H1 (cell line): ENCODE data around the gene VCP. TPM values are rescaled to one million over a fixed set of nuclear protein-coding genes. Genes with fewer than 3 reads are reported as not detected.

Experiments
- CTCF ChIA-PET: fragments of 300-600 bp; sonication (Branson Sonifier 250); formaldehyde crosslinking; loops from one replicate; lab custom pipeline; 2021; ENCODE audit not compliant: partially characterized antibody; lab: Charles Lee
- POLR2A ChIA-PET: fragments of 300-600 bp; sonication (Branson Sonifier 250); formaldehyde crosslinking; loops from one replicate; lab custom pipeline; 2021; ENCODE audit warnings: inconsistent platforms; ENCODE audit not compliant: partially characterized antibody; lab: Charles Lee
- DNase-seq, 2 experiments: peaks; one replicate each; pipeline versions ENCODE4 v3.0.0 to v3.0.0-alpha.2; 2010 to 2022; ENCODE audit warnings: low spot score in 2 of 2, low read depth in 1 of 2, mixed read lengths in 1 of 2
- FAIRE-seq: peaks from 2 replicates; lab custom pipeline; 2011; peaks lifted over from hg19 to GRCh38; lab: Jason Lieb, UNC
- H2AFZ ChIP-seq: 2 replicates; pipeline ENCODE4 v1.8.1; 2012; ENCODE audit warnings: low read length, inconsistent platforms
- H2AK5ac ChIP-seq: 2 replicates; pipeline ENCODE4 v1.6.1; 2013; ENCODE audit warnings: low read depth, low read length
- H2BK120ac ChIP-seq: replicated peaks from 2 replicates; pipeline ENCODE3; 2013; ENCODE audit warnings: low read depth, low read length, inconsistent platforms
- H2BK12ac ChIP-seq: 2 replicates; pipeline ENCODE4 v1.6.1; 2013; ENCODE audit warnings: low read depth, low read length
- H2BK15ac ChIP-seq: 2 replicates; pipeline ENCODE4 v1.6.1; 2013; ENCODE audit warnings: low read length
- H2BK20ac ChIP-seq: 2 replicates; pipeline ENCODE4 v1.6.1; 2013; ENCODE audit warnings: low read length
- H2BK5ac ChIP-seq: 2 replicates; pipeline ENCODE4 v1.6.1; 2013; ENCODE audit warnings: low read depth, low read length
- H3K14ac ChIP-seq: 2 replicates; pipeline ENCODE4 v1.6.1; 2013; ENCODE audit warnings: inconsistent platforms; ENCODE audit not compliant: insufficient read length
- H3K18ac ChIP-seq: 2 replicates; pipeline ENCODE4 v1.6.1; 2013; ENCODE audit warnings: low read length; ENCODE audit errors: extremely low read depth
- H3K23ac ChIP-seq: 2 replicates; pipeline ENCODE4 v1.6.1; 2013; ENCODE audit warnings: inconsistent platforms; ENCODE audit not compliant: insufficient read length
- H3K23me2 ChIP-seq: 2 replicates; pipeline ENCODE4 v1.6.1; 2013; ENCODE audit warnings: low read depth, low read length
- H3K27ac ChIP-seq: 2 replicates; pipeline ENCODE4 v1.6.1; 2011; ENCODE audit warnings: low read depth, low read length, inconsistent platforms
- H3K27me3 ChIP-seq, 4 experiments: replicated peaks in 1 of 4; 1 replicate in 1 of 4; 2 replicates in 3 of 4; pipeline versions ENCODE4 v1.6.1 to v1.8.1; 2011 to 2013; ENCODE audit warnings: low read length in 3 of 4, mild to moderate bottlenecking in 3 of 4, inconsistent platforms in 2 of 4, mixed read lengths in 2 of 4, moderate library complexity in 1 of 4; ENCODE audit not compliant: control insufficient read depth in 3 of 4, insufficient read depth in 3 of 4; ENCODE audit errors: extremely low read depth in 1 of 4
- H3K36me3 ChIP-seq, 4 experiments: 2 replicates each; pipeline versions ENCODE4 v1.6.1 to v1.8.1; 2011 to 2013; ENCODE audit warnings: mild to moderate bottlenecking in 4 of 4, low read length in 3 of 4, moderate library complexity in 2 of 4, control low read depth in 1 of 4, inconsistent platforms in 1 of 4; ENCODE audit not compliant: insufficient read depth in 4 of 4, control insufficient read depth in 2 of 4
- H3K4ac ChIP-seq: replicated peaks from 2 replicates; pipeline ENCODE3; 2013; ENCODE audit warnings: low read length, low read depth, mixed read lengths, inconsistent platforms; ENCODE audit not compliant: insufficient read length
- H3K4me1 ChIP-seq, 4 experiments: replicated peaks in 1 of 4; 1 replicate in 1 of 4; 2 replicates in 3 of 4; pipeline versions ENCODE4 v1.6.1 to v1.8.1; 2011 to 2013; ENCODE audit warnings: low read length in 3 of 4, inconsistent platforms in 2 of 4, mixed read lengths in 1 of 4; ENCODE audit not compliant: insufficient read depth in 4 of 4, control insufficient read depth in 3 of 4
- H3K4me2 ChIP-seq, 2 experiments: 2 replicates each; pipeline versions ENCODE4 v1.6.1 to v1.8.1; 2011 to 2013; ENCODE audit warnings: low read depth in 2 of 2, low read length in 2 of 2, control low read depth in 1 of 2, inconsistent platforms in 1 of 2, mild to moderate bottlenecking in 1 of 2; ENCODE audit not compliant: insufficient read depth in 1 of 2
- H3K4me3 ChIP-seq, 4 experiments: fragments of 200-600, 300-600 bp in 1 of 4; sonication (generic), shearing (Covaris generic), sonication (Bioruptor Twin) in 1 of 4; 2 replicates each; pipeline versions ENCODE4 v1.5.1 to v1.8.1; 2011 to 2016; ENCODE audit warnings: low read length in 4 of 4, low read depth in 3 of 4, control low read depth in 2 of 4, inconsistent platforms in 2 of 4, mild to moderate bottlenecking in 2 of 4, mixed read lengths in 1 of 4, moderate library complexity in 1 of 4; ENCODE audit not compliant: insufficient read depth in 2 of 4; ENCODE audit errors: extremely low read depth in 1 of 4
- H3K56ac ChIP-seq: replicated peaks from 2 replicates; pipeline ENCODE3; 2013; ENCODE audit warnings: low read depth, mild to moderate bottlenecking, mixed read lengths, low read length, inconsistent platforms; ENCODE audit not compliant: insufficient read length
- H3K79me1 ChIP-seq: 2 replicates; pipeline ENCODE4 v1.6.1; 2013; ENCODE audit warnings: low read depth, low read length, control low read depth
- H3K79me2 ChIP-seq, 2 experiments: 2 replicates each; pipeline versions ENCODE4 v1.6.1 to v1.8.1; 2012 to 2013; ENCODE audit warnings: low read length in 2 of 2, mild to moderate bottlenecking in 2 of 2, inconsistent platforms in 1 of 2; ENCODE audit not compliant: insufficient read depth in 2 of 2, control insufficient read depth in 1 of 2
- H3K9ac ChIP-seq, 4 experiments: replicated peaks in 1 of 4; 1 replicate in 1 of 4; 2 replicates in 3 of 4; pipeline versions ENCODE4 v1.6.1 to v1.8.1; 2011 to 2013; ENCODE audit warnings: low read depth in 3 of 4, low read length in 3 of 4, control low read depth in 2 of 4, mild to moderate bottlenecking in 2 of 4, moderate library complexity in 2 of 4, inconsistent platforms in 1 of 4; ENCODE audit errors: extremely low read depth in 1 of 4
- H3K9me3 ChIP-seq, 2 experiments: 2 replicates each; pipeline versions ENCODE4 v1.6.1 to v1.8.1; 2012 to 2013; ENCODE audit warnings: mild to moderate bottlenecking in 2 of 2, moderate library complexity in 2 of 2, control low read depth in 1 of 2, inconsistent platforms in 1 of 2, low read depth in 1 of 2, low read length in 1 of 2, mixed read lengths in 1 of 2; ENCODE audit not compliant: insufficient read depth in 2 of 2
- H4K20me1 ChIP-seq, 2 experiments: replicated peaks in 1 of 2; 2 replicates each; pipeline versions ENCODE3 to v1.8.1; 2011 to 2013; ENCODE audit warnings: inconsistent platforms in 2 of 2, low read length in 2 of 2, mild to moderate bottlenecking in 1 of 2; ENCODE audit not compliant: insufficient read depth in 2 of 2, control insufficient read depth in 1 of 2
- H4K5ac ChIP-seq: 2 replicates; pipeline ENCODE4 v1.6.1; 2013; ENCODE audit warnings: low read length, low read depth, mixed read lengths, inconsistent platforms; ENCODE audit not compliant: insufficient read length
- H4K8ac ChIP-seq: 2 replicates; pipeline ENCODE4 v1.8.0; 2013; ENCODE audit warnings: mild to moderate bottlenecking, moderate library complexity, low read length, inconsistent platforms; ENCODE audit not compliant: insufficient read depth; ENCODE audit errors: extremely low read depth
- H4K91ac ChIP-seq: replicated peaks from 2 replicates; pipeline ENCODE3; 2013; ENCODE audit warnings: low read length, mixed read lengths, inconsistent platforms; ENCODE audit not compliant: insufficient read length
- ATF3 ChIP-seq: IDR thresholded peaks from 2 replicates; pipeline ENCODE4 v1.6.1; 2011; ENCODE audit warnings: low read depth, mild to moderate bottlenecking, low read length; ENCODE audit not compliant: insufficient read depth
- CREB1 ChIP-seq: IDR thresholded peaks from 2 replicates; pipeline ENCODE4 v1.6.1; 2012; ENCODE audit warnings: inconsistent platforms
- EGR1 ChIP-seq: IDR thresholded peaks from 2 replicates; pipeline ENCODE4 v1.6.1; 2011; ENCODE audit warnings: low read depth, low read length, borderline replicate concordance
- EP300 ChIP-seq, 2 experiments: IDR thresholded peaks; 1 replicate in 1 of 2; 2 replicates in 1 of 2; pipeline ENCODE4 v1.6.1; 2011 to 2012; ENCODE audit warnings: low read depth in 2 of 2, low read length in 2 of 2, mild to moderate bottlenecking in 2 of 2, borderline replicate concordance in 1 of 2, inconsistent platforms in 1 of 2, moderate library complexity in 1 of 2
- POLR2A ChIP-seq, 2 experiments: IDR thresholded peaks; 1 replicate in 1 of 2; 2 replicates in 1 of 2; pipeline ENCODE4 v1.6.1; 2011; ENCODE audit warnings: low read depth in 2 of 2, low read length in 2 of 2, mild to moderate bottlenecking in 2 of 2; ENCODE audit errors: control extremely low read depth in 1 of 2
- POLR2AphosphoS5 ChIP-seq: IDR thresholded peaks from 2 replicates; pipeline ENCODE4 v1.6.1; 2011; ENCODE audit warnings: low read depth, low read length
- POU5F1 ChIP-seq: IDR thresholded peaks from 2 replicates; pipeline ENCODE4 v1.6.1; 2011; ENCODE audit warnings: low read depth, mild to moderate bottlenecking, low read length, moderate library complexity
- RNF2 ChIP-seq: fragments of 200-900, 300-1000 bp; sonication (generic); IDR thresholded peaks from 2 replicates; pipeline ENCODE4 v1.7.1; 2016; ENCODE audit warnings: borderline replicate concordance, low read depth, mild to moderate bottlenecking, antibody characterized with exemption, low read length; ENCODE audit not compliant: poor library complexity, severe bottlenecking; ENCODE audit errors: missing control alignments
- RXRA ChIP-seq: IDR thresholded peaks from 2 replicates; pipeline ENCODE4 v1.6.1; 2011; ENCODE audit warnings: low read depth, mild to moderate bottlenecking, low read length, moderate library complexity; ENCODE audit not compliant: insufficient read depth
- SIRT6 ChIP-seq: IDR thresholded peaks from one replicate; pipeline ENCODE4 v1.7.1; 2012; ENCODE audit warnings: low read length, inconsistent platforms
- SP2 ChIP-seq: IDR thresholded peaks from 2 replicates; pipeline ENCODE4 v1.6.1; 2012; ENCODE audit warnings: mild to moderate bottlenecking, low read length, inconsistent platforms
- SP4 ChIP-seq: IDR thresholded peaks from 2 replicates; pipeline ENCODE4 v1.6.1; 2012; ENCODE audit warnings: low read length, inconsistent platforms
- SRF ChIP-seq: IDR thresholded peaks from 2 replicates; pipeline ENCODE4 v1.6.1; 2011; ENCODE audit warnings: mild to moderate bottlenecking, low read depth, low read length, moderate library complexity
- TAF7 ChIP-seq: optimal IDR thresholded peaks from 2 replicates; pipeline ENCODE3; 2011; ENCODE audit warnings: low read depth, mild to moderate bottlenecking, inconsistent platforms, low read length, moderate library complexity, borderline replicate concordance
- TBP ChIP-seq: IDR thresholded peaks from 2 replicates; pipeline ENCODE4 v1.6.1; 2011; ENCODE audit warnings: low read depth, low read length, improper control_type of control experiment
- WGBS, 2 experiments: shearing (Covaris generic) in 1 of 2; methylation state at CpG; one replicate each; pipeline versions ENCODE4 v1.1.6 to v1.1.7; 2013 to 2015; ENCODE audit warnings: low lambda C conversion rate in 2 of 2, mixed read lengths in 2 of 2, inconsistent platforms in 1 of 2, low coverage in 1 of 2, missing lambda C conversion rate in 1 of 2; ENCODE audit not compliant: insufficient replicate concordance in 2 of 2, insufficient coverage in 1 of 2, insufficient read length in 1 of 2; ENCODE audit errors: extremely low coverage in 1 of 2, missing lambda C conversion rate in 1 of 2; 5-methylcytosine and 5-hydroxymethylcytosine counted together
- polyA plus RNA-seq, 7 experiments: library from polyadenylated mRNA; depleted of rRNA in 3 of 7; stranded (reverse) in 5 of 7; unstranded in 2 of 7; fragments of >200 nt in 5 of 7; fragments of 200-250 nt in 2 of 7; gene quantifications; 1 replicate in 5 of 7; 2 replicates in 1 of 7; 4 replicates in 1 of 7; pipeline versions ENCODE4 v1.2.1 to v1.2.3, GENCODE V29; 2011 to 2013; ENCODE audit warnings: missing spikeins in 2 of 7, mixed read lengths in 2 of 7
- total RNA-seq: library from RNA; stranded (reverse); fragmentation: NEBNext Ultra II Directional; extraction: Animal tissue kit (Norgen Biotek cat#: 25700); gene quantifications from 2 replicates; pipeline ENCODE4 v1.2.1, GENCODE V29; 2021

The VCP gene
- total and polyA plus RNA-seq, 2 of the 8 experiments (the other 6 are each of a cell fraction or from before 2014, with no cell fraction given), result 173 to 375 TPM

DNA sequence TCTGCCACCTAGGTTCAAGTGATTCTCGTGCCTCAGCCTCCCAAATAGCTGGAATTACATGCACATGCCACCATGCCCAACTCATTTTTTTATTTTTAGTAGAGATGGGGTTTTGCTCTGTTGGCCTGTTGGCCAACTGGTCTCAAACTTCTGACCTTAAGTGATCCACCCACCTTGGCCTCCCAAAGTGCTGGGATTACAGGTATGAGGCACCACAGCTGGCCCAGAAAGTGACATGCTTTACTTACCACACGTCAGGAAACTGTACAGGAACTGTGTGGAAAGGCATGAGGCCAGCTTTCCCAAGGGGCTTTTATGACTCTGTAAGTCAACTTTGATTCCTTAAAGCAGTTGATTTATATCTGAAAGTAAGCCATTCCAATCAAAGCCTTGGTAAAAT lies 57.9 kb downstream of the VCP start:
- no peak overlapping the region for H2BK5ac ChIP-seq
- H3K79me2 ChIP-seq, result no peaks in the 10 kb centered on the region
- no peak overlapping the region for H3K9ac ChIP-seq
- H3K9me3 ChIP-seq, result peaks cover 17 to 18% of the 10 kb centered on the region in 2 experiments
- H3K56ac ChIP-seq, result no peak overlapping the region
- no peaks in the 10 kb centered on the region for H4K20me1 ChIP-seq
- H2BK120ac ChIP-seq, result no peak overlapping the region
- no peak overlapping the region for H2BK20ac ChIP-seq
- H4K8ac ChIP-seq, result no peak overlapping the region
- ChIA-PET POLR2A (no interaction called here), CTCF (interaction anchor here (0.6 to 1.5 kb wide), 4 partner anchors 12 to 1636 kb away, joined by 3 to 4 read pairs (median 3); no protein-coding TSS in a partner anchor)
- no peak overlapping the region for H4K5ac ChIP-seq
- H3K4me1 ChIP-seq, result 0 out of 7 replicates have a peak, but pooled peaks cover 0 to 2% (median 0%) of the 10 kb centered on the region in 4 experiments
- TF ChIP-seq EP300 (IDR thresholded peaks at IDR 0.05; ENCODE audit: borderline replicate concordance in 1 of 2, low read depth in 2 of 2, low read length in 2 of 2) (no peak), RXRA (no peak), RNF2 (no peak), POLR2A (IDR thresholded peaks at IDR 0.05; ENCODE audit: control extremely low read depth in 1 of 2, low read depth in 2 of 2, low read length in 2 of 2) (no peak), SP4 (no peak), CREB1 (no peak), SRF (no peak), POLR2AphosphoS5 (no peak), POU5F1 (no peak), ATF3 (no peak), TAF7 (no peak), SP2 (no peak), TBP (no peak), SIRT6 (no peak), EGR1 (no peak)
- H3K4me2 ChIP-seq, result no peak overlapping the region
- H4K91ac ChIP-seq, result no peak overlapping the region
- no peak overlapping the region for H2BK15ac ChIP-seq
- H3K4me3 ChIP-seq, result no peak overlapping the region
- H3K79me1 ChIP-seq, result no peaks in the 10 kb centered on the region
- no peak overlapping the region for H3K27ac ChIP-seq
- no peak overlapping the region for H3K4ac ChIP-seq
- H2BK12ac ChIP-seq, result no peak overlapping the region
- no peak overlapping the region for H2AK5ac ChIP-seq
- H3K14ac ChIP-seq, result no peak overlapping the region
- H3K27me3 ChIP-seq, result no peaks in the 10 kb centered on the region
- H3K23ac ChIP-seq, result no peak overlapping the region
- H3K23me2 ChIP-seq, result no peaks in the 10 kb centered on the region
- FAIRE-seq, result no peak
- 82% methylated on average over 2 of the region's 2 CpGs; no CpG with 5 or more reads in 1 of the 2 experiments for WGBS, 2 experiments
- no peak for DNase-seq
- H2AFZ ChIP-seq, result no peak overlapping the region
- H3K18ac ChIP-seq, result no peak overlapping the region
- peaks cover 0 to 4% (median 0%) of the 10 kb centered on the region in 4 experiments; a peak in 1 of 8 replicates for H3K36me3 ChIP-seq
